ENCODE measurements around the gene ATP8A2. TPM values are rescaled to one million over a fixed set of nuclear protein-coding genes. Genes with fewer than 3 reads are reported as not detected.

ATP8A2 gene
- total RNA-seq, 1 donor from 2014 or later = 0.27 TPM

DNA sequence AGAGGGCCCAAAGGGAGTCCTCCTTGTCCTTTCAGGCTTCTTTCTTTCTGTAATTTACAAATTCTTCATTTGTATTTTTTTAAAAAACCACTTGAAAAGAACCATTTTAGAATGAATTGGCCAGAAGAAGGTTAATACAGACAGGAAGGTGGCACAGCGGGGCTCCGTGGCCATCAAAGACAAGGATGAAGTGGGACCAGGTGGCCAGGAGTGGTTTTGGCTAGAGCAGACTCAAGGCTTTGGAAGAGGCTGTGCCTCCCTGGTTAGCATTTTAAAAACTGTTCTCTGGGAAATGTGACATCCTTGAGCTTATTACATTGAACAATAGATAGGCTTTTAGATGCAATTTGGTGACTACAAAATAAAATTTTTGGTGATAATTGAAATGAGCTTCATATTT is 48.4 kb downstream of the ATP8A2 start:
- DNase-seq = no peak
- intact Hi-C loops (cut with micrococcal nuclease) = no loop called here
- TF ChIP-seq, protein P1, sequence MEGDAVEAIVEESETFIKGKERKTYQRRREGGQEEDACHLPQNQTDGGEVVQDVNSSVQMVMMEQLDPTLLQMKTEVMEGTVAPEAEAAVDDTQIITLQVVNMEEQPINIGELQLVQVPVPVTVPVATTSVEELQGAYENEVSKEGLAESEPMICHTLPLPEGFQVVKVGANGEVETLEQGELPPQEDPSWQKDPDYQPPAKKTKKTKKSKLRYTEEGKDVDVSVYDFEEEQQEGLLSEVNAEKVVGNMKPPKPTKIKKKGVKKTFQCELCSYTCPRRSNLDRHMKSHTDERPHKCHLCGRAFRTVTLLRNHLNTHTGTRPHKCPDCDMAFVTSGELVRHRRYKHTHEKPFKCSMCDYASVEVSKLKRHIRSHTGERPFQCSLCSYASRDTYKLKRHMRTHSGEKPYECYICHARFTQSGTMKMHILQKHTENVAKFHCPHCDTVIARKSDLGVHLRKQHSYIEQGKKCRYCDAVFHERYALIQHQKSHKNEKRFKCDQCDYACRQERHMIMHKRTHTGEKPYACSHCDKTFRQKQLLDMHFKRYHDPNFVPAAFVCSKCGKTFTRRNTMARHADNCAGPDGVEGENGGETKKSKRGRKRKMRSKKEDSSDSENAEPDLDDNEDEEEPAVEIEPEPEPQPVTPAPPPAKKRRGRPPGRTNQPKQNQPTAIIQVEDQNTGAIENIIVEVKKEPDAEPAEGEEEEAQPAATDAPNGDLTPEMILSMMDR (IDR thresholded peaks at IDR 0.05; ENCODE audit: borderline replicate concordance) = no peak

DNA sequence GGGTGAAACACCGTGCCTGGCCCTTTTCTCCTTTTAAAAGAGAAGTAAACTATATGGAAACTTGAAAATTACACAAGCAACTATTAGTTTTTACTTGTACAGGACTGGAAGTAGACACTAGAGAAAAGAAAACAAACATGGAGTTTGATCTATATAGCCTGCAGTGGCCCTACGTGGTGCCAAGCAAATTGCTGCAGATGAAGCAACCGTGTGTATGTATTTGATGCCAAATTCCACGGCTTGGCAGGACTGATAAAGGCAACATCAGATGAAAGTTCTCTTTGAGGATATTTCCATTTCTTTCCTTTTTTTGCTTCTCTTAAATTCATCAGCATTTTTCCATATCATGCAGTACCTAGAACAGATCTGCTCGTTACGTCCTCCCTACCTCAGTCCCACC is 49.8 kb downstream of the ATP8A2 start:
- intact Hi-C loops (cut with micrococcal nuclease) = no loop called here
- TF ChIP-seq, protein P1 (IDR thresholded peaks at IDR 0.05; ENCODE audit: borderline replicate concordance) = no peak
- no peak for DNase-seq

More for the DNA sequence above, 48.4 kb downstream of the ATP8A2 start:
- Histone ChIP-seq H3K4me1 (no peaks in the 10 kb centered on the region), H3K4me3 (no peak overlapping the region), H3K27me3 (ENCODE audit: low read depth) (peaks cover 54% of the 10 kb centered on the region), H3K36me3 (no peaks in the 10 kb centered on the region), H3K9me3 (replicated peaks) (no peaks in the 10 kb centered on the region), H3K27ac (replicated peaks) (no peak overlapping the region)

DNA sequence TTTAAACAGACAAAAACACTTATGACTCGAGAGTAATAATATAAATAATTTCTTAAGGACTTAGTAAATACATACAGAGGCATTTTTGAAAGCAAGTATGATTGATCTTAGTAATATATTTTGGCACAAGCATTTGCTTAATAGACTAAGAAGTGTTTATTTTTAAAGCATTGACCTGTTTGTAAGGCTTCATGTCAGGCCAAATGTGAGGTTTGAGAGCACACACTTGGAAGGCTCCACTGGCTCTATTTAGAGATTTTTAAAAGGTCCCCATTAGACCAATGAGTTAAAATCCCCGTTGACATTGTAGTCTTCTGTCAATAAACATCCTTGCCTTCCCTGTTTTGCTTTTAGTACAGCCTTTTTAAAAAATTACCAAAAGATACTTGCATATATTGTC is 50.4 kb downstream of the ATP8A2 start:
- Histone ChIP-seq H3K9me3 (replicated peaks) (no peaks in the 10 kb centered on the region), H3K27ac (replicated peaks) (no peak overlapping the region), H3K27me3 (ENCODE audit: low read depth) (peaks cover 34% of the 10 kb centered on the region), H3K36me3 (no peaks in the 10 kb centered on the region), H3K4me3 (no peak overlapping the region), H3K4me1 (no peaks in the 10 kb centered on the region)
- TF ChIP-seq, protein P1 (IDR thresholded peaks at IDR 0.05; ENCODE audit: borderline replicate concordance) = no peak
- intact Hi-C loops (cut with micrococcal nuclease) = no loop called here
- DNase-seq = no peak

More for the DNA sequence above, 49.8 kb downstream of the ATP8A2 start:
- Histone ChIP-seq H3K4me3 (no peak overlapping the region), H3K36me3 (no peaks in the 10 kb centered on the region), H3K27ac (replicated peaks) (no peak overlapping the region), H3K27me3 (ENCODE audit: low read depth) (peaks cover 40% of the 10 kb centered on the region), H3K4me1 (no peaks in the 10 kb centered on the region), H3K9me3 (replicated peaks) (no peaks in the 10 kb centered on the region)

DNA sequence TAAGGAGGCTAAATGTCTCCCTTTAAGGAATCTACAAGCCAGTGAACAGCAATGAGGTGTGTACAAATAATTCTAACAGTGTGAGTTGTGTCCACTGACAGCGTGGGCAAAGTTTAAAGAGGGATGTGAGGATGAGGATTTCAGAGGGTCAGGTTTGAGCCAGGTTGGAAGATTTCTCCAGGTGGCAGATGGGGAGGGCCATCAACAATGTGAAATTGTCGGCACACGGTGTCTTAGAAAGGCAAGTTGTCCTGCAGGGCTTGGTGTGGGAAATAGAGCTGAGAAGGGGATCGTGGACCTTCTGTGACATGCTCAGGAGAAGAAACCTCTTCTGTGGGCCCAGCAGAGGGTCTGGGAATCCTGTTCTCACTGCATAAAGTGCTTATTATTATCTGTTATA is 52.1 kb downstream of the ATP8A2 start:
- no peak overlapping the region for H3K27ac ChIP-seq (replicated peaks)
- no peak for DNase-seq
- peaks cover 18% of the 10 kb centered on the region for H3K27me3 ChIP-seq (ENCODE audit: low read depth)
- no peaks in the 10 kb centered on the region for H3K36me3 ChIP-seq
- TF ChIP-seq, protein P1 (IDR thresholded peaks at IDR 0.05; ENCODE audit: borderline replicate concordance) = no peak
- intact Hi-C loops (cut with micrococcal nuclease) = no loop called here
- no peak overlapping the region for H3K4me3 ChIP-seq
- no peaks in the 10 kb centered on the region for H3K9me3 ChIP-seq (replicated peaks)
- no peaks in the 10 kb centered on the region for H3K4me1 ChIP-seq

DNA sequence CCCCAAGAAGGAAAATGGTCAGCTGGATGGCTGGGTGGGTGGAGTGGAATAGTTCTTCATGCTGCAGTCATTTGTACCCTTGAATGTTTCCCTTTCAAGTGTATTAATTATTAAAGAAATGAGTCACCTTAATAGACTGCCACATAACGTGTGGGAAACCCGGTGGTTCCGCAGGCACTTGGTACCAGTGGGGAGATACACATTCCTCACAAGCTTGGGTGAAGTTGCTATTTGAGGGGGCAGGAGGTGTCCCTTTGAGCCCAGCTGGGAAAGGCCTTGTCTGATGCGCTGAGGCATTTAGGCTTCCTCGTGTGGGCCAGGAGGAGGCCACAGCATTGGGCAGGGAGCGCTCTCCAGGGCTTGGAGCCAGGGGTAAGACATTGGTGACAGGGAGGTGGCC is 57.7 kb downstream of the ATP8A2 start:
- intact Hi-C loops (cut with micrococcal nuclease) = no loop called here
- H3K36me3 ChIP-seq = no peaks in the 10 kb centered on the region
- TF ChIP-seq, protein P1 (IDR thresholded peaks at IDR 0.05; ENCODE audit: borderline replicate concordance) = no peak
- H3K27me3 ChIP-seq (ENCODE audit: low read depth) = peaks cover 7% of the 10 kb centered on the region
- no peak overlapping the region for H3K27ac ChIP-seq (replicated peaks)
- no peaks in the 10 kb centered on the region for H3K4me1 ChIP-seq
- no peak for DNase-seq
- no peak overlapping the region for H3K4me3 ChIP-seq
- H3K9me3 ChIP-seq (replicated peaks) = no peaks in the 10 kb centered on the region

DNA sequence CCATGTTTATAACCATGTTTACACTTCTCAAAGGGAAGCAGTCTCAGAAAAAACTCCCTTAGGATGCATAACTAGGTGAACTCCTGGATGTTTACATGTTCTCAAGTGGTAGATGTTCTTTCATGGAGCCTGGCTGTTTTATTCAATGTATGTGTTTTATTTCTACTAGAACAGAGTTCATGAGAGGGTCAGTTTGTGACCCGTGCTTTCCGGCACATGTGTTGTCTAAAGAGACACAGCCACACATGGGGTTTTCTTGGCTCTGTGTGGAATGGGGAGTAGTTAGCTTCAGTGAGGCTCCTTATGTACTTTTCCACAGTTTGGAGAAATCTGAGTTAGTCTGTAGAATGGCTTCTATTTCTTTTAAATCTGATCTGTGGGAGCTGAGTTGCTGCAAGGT is 60.9 kb downstream of the ATP8A2 start:
- TF ChIP-seq, protein P1 (IDR thresholded peaks at IDR 0.05; ENCODE audit: borderline replicate concordance) = no peak
- H3K27me3 ChIP-seq (ENCODE audit: low read depth) = peaks cover 19% of the 10 kb centered on the region
- no peaks in the 10 kb centered on the region for H3K36me3 ChIP-seq
- H3K9me3 ChIP-seq (replicated peaks) = no peaks in the 10 kb centered on the region
- H3K4me3 ChIP-seq = no peak overlapping the region
- DNase-seq = no peak
- no peak overlapping the region for H3K27ac ChIP-seq (replicated peaks)
- intact Hi-C loops (cut with micrococcal nuclease) = no loop called here
- H3K4me1 ChIP-seq = no peaks in the 10 kb centered on the region

Data from left ventricle myocardium inferior (tissue), 1 donor.